Endodermal cell (in vitro differentiated cells): ENCODE results near the gene GFPT1. TPM values are rescaled to one million over a fixed set of nuclear protein-coding genes. Genes with fewer than 3 reads are reported as not detected.
A peak's percentile ranks its signal among the peaks of the same experiment; 100 is the strongest.

Experiments used
- DNase-seq: peaks from one replicate; pipeline ENCODE4 v3.0.0-alpha.2; 2017
- H3K27ac ChIP-seq: 2 replicates; pipeline ENCODE4 v1.5.1; 2013; ENCODE audit warnings: mild to moderate bottlenecking, low read depth, low read length, moderate library complexity
- H3K27me3 ChIP-seq: 2 replicates; pipeline ENCODE4 v1.6.1; 2013; ENCODE audit warnings: mild to moderate bottlenecking, low read length, moderate library complexity; ENCODE audit not compliant: insufficient read depth, control insufficient read depth, poor library complexity, severe bottlenecking
- H3K36me3 ChIP-seq: 2 replicates; pipeline ENCODE4 v1.7.0; 2013; ENCODE audit warnings: mild to moderate bottlenecking, low read length, moderate library complexity; ENCODE audit not compliant: control insufficient read depth, insufficient read depth
- H3K4me1 ChIP-seq: one replicate; pipeline ENCODE4 v1.7.0; 2013; ENCODE audit warnings: low read length; ENCODE audit not compliant: control insufficient read depth, insufficient read depth
- H3K4me3 ChIP-seq: 2 replicates; pipeline ENCODE4 v1.5.1; 2013; ENCODE audit warnings: mild to moderate bottlenecking, low read length, moderate library complexity
- H3K9ac ChIP-seq: 2 replicates; pipeline ENCODE4 v1.6.1; 2013; ENCODE audit warnings: mild to moderate bottlenecking, low read length, moderate library complexity; ENCODE audit not compliant: poor library complexity, severe bottlenecking; ENCODE audit errors: extremely low read depth
- H3K9me3 ChIP-seq: 2 replicates; pipeline ENCODE4 v1.6.1; 2013; ENCODE audit warnings: mild to moderate bottlenecking, low read length, moderate library complexity; ENCODE audit not compliant: control insufficient read depth
- H3K27ac Mint-ChIP-seq: 2 replicates; pipeline ENCODE4 v1.8.0; 2020; ENCODE audit warnings: mixed read lengths
- H3K27me3 Mint-ChIP-seq: 2 replicates; pipeline ENCODE4 v1.8.0; 2021; ENCODE audit warnings: mild to moderate bottlenecking, mixed read lengths; ENCODE audit not compliant: insufficient read depth
- H3K36me3 Mint-ChIP-seq: 2 replicates; pipeline ENCODE4 v1.8.0; 2020; ENCODE audit warnings: low read depth, mixed read lengths
- H3K4me1 Mint-ChIP-seq: 2 replicates; pipeline ENCODE4 v1.8.0; 2020; ENCODE audit warnings: mixed read lengths
- H3K4me3 Mint-ChIP-seq: 2 replicates; pipeline ENCODE4 v1.8.0; 2020; ENCODE audit warnings: mild to moderate bottlenecking, moderate library complexity, mixed read lengths
- H3K9me3 Mint-ChIP-seq: 2 replicates; pipeline ENCODE4 v1.8.0; 2020; ENCODE audit warnings: mild to moderate bottlenecking, mixed read lengths
- WGBS, 2 experiments: methylation state at CpG; one replicate each; pipeline versions ENCODE4 v1.1.5 to v1.1.7; 2013; ENCODE audit warnings: missing lambda C conversion rate in 2 of 2, mixed read lengths in 1 of 2; ENCODE audit not compliant: insufficient coverage in 1 of 2, insufficient read length in 1 of 2; 5-methylcytosine and 5-hydroxymethylcytosine counted together
- total RNA-seq, 2 donors: library from RNA; stranded (reverse); fragmentation: NEBNext Ultra II Directional in 1 of 2; extraction: Animal tissue kit (Norgen Biotek cat#: 25700) in 1 of 2; gene quantifications; 2 replicates in 1 of 2; 3 replicates in 1 of 2; pipeline ENCODE4 v1.2.1, GENCODE V29; 2021
- TF ChIP-seq, protein P1 (sequence below): fragments of 200-600 bp; sonication (generic); conservative IDR thresholded peaks from 2 replicates; pipeline ENCODE4 v1.5.0; 2021; ENCODE audit warnings: antibody characterized with exemption, mild to moderate bottlenecking

GFPT1 gene
- total RNA-seq, 2 donors from 2014 or later, result 79.8 to 95.9 TPM

DNA sequence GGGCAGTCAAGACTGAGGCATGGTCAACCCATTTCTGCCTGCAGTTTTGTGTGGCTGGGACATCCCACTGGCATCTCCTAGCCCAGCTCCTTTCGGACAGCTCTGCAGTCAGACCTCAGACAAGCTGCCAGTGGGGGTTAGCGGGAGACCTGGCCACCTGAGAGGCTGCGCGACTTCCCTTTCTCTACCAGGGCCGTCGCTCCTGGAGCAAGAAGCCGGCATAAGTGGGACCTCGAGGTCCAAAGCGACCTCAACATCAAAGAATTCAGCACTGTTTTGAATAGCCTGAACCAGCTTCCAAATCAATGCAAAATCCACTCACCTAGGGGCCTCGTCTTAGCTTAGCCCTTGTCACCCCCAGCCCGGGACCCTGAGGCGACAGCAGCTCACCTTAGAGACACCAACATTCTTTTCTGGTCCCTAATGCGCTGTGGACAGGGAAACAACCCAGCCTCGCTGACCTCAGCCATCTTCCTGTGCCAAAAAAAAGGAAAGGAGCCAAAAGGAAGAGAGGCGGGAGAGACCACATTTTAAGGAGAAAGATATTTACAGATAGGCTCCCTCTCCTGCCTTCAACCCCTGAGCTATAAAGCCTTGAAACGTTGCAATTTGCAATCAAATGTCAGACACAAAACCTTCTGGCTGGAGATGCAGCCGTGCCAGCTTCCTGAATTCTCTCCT lies 81.2 kb downstream of the GFPT1 start:
- Mint-ChIP-seq H3K4me1 (peaks cover 25% of the 10 kb centered on the region), H3K27me3 (peaks cover 50% of the 10 kb centered on the region), H3K4me3 (peak overlapping the region; percentile 65), H3K9me3 (peaks cover 5% of the 10 kb centered on the region), H3K36me3 (no peaks in the 10 kb centered on the region), H3K27ac (no peak overlapping the region)
- no peak overlapping the region for H3K9ac ChIP-seq
- TF ChIP-seq, protein P1, sequence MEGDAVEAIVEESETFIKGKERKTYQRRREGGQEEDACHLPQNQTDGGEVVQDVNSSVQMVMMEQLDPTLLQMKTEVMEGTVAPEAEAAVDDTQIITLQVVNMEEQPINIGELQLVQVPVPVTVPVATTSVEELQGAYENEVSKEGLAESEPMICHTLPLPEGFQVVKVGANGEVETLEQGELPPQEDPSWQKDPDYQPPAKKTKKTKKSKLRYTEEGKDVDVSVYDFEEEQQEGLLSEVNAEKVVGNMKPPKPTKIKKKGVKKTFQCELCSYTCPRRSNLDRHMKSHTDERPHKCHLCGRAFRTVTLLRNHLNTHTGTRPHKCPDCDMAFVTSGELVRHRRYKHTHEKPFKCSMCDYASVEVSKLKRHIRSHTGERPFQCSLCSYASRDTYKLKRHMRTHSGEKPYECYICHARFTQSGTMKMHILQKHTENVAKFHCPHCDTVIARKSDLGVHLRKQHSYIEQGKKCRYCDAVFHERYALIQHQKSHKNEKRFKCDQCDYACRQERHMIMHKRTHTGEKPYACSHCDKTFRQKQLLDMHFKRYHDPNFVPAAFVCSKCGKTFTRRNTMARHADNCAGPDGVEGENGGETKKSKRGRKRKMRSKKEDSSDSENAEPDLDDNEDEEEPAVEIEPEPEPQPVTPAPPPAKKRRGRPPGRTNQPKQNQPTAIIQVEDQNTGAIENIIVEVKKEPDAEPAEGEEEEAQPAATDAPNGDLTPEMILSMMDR, result no peak
- 59 to 67% methylated on average over 12 to 17 of the region's 17 CpGs for WGBS, 2 experiments
- no peaks in the 10 kb centered on the region for H3K9me3 ChIP-seq
- no peak overlapping the region for H3K27ac ChIP-seq
- H3K4me3 ChIP-seq, result peak overlapping the region; percentile 80
- H3K36me3 ChIP-seq, result no peaks in the 10 kb centered on the region
- peaks cover 3% of the 10 kb centered on the region for H3K4me1 ChIP-seq
- peak; percentile 64 for DNase-seq
- H3K27me3 ChIP-seq, result peaks cover 13% of the 10 kb centered on the region

DNA sequence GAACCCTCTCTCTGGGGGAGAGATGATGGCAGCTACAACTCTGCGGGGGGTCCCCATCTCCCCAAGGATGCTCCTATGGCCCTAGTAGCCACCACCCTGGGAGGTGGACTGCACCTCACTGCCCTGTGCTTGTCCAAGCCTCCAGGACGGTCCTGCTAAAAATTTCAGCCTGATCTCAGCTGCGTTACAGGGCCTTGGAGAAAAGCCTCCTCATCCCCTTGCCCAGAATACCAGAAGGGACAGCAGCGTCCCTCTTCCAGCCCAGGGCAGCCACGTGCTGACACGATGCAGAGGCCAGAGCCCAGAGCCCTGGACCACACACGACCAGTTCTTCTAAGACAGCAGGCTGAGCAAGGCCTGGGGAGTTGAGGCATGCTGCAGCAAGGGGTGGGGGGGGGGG lies 81.9 kb downstream of the GFPT1 start:
- peaks cover 3% of the 10 kb centered on the region for H3K4me1 ChIP-seq
- no peak overlapping the region for H3K27ac Mint-ChIP-seq
- peaks cover 23% of the 10 kb centered on the region for H3K4me1 Mint-ChIP-seq
- no peaks in the 10 kb centered on the region for H3K36me3 ChIP-seq
- WGBS, 2 experiments, result 89 to 90% methylated on average over 4 to 7 of the region's 7 CpGs
- TF ChIP-seq, protein P1, result no peak
- no peak overlapping the region for H3K4me3 ChIP-seq
- peaks cover 13% of the 10 kb centered on the region for H3K27me3 ChIP-seq
- H3K4me3 Mint-ChIP-seq, result no peak overlapping the region
- peaks cover 5% of the 10 kb centered on the region for H3K9me3 Mint-ChIP-seq
- H3K27me3 Mint-ChIP-seq, result peaks cover 52% of the 10 kb centered on the region
- no peak overlapping the region for H3K9ac ChIP-seq
- peak; percentile 50 for DNase-seq
- H3K27ac ChIP-seq, result no peak overlapping the region
- H3K36me3 Mint-ChIP-seq, result no peaks in the 10 kb centered on the region
- H3K9me3 ChIP-seq, result no peaks in the 10 kb centered on the region

- peaks cover 13% of the 10 kb centered on the region for H3K27me3 ChIP-seq
- peaks cover 17% of the 10 kb centered on the region for H3K4me1 Mint-ChIP-seq
- peaks cover 3% of the 10 kb centered on the region for H3K4me1 ChIP-seq
- no peaks in the 10 kb centered on the region for H3K9me3 ChIP-seq
- no peaks in the 10 kb centered on the region for H3K36me3 ChIP-seq
- H3K36me3 Mint-ChIP-seq, result no peaks in the 10 kb centered on the region
- H3K4me3 ChIP-seq, result no peak overlapping the region
- H3K27ac Mint-ChIP-seq, result no peak overlapping the region
- peaks cover 52% of the 10 kb centered on the region for H3K27me3 Mint-ChIP-seq
- peaks cover 5% of the 10 kb centered on the region for H3K9me3 Mint-ChIP-seq
- DNase-seq, result no peak
- H3K9ac ChIP-seq, result no peak overlapping the region
- H3K27ac ChIP-seq, result no peak overlapping the region
- WGBS, 2 experiments, result 91 to 94% methylated on average over 9 to 13 of the region's 13 CpGs
- TF ChIP-seq, protein P1, result no peak
- no peak overlapping the region for H3K4me3 Mint-ChIP-seq
These were observed 82.4 kb downstream of the GFPT1 start for GRCh38 chr2:69304656-69305055.
